Left renal pelvis (tissue), 4 donors: ENCODE measurements around the gene GSTT2B. TPM values are rescaled to one million over a fixed set of nuclear protein-coding genes. Genes with fewer than 3 reads are reported as not detected.
"Not testable (repeated sequence)": the region's sequence is repeated elsewhere in the genome, so short reads cannot be mapped to it uniquely, and the experiment has no call there.

ENCODE experiments used
- DNase-seq, 4 donors: peaks; one replicate each; pipeline ENCODE4 v3.0.0-alpha.2; 2013; ENCODE audit warnings: low read depth in 4 of 4, low spot score in 3 of 4
- polyA plus RNA-seq, 4 donors: library from polyadenylated mRNA; unstranded; fragments of 120-200 nt; gene quantifications; one replicate each; pipeline ENCODE4 v1.2.1, GENCODE V29; 2013; ENCODE audit not compliant: insufficient read length in 4 of 4

GSTT2B gene, protein sequence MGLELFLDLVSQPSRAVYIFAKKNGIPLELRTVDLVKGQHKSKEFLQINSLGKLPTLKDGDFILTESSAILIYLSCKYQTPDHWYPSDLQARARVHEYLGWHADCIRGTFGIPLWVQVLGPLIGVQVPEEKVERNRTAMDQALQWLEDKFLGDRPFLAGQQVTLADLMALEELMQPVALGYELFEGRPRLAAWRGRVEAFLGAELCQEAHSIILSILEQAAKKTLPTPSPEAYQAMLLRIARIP
- polyA plus RNA-seq: 10 to 100 TPM in 2 of 4 donors, 1 to 10 TPM in 2; 4.7 to 27.6 (median 10.8) TPM

- DNase-seq: not testable (repeated sequence)
Observed at GRCh38 chr22:23961084-23961771, at the start of gene GSTT2B. Gene GSTT2B (minus strand): TSS chr22:23961195. CDS start chr22:23961131, 64 bp downstream.

GRCh38 chr22:24010018-24010391, 49.0 kb upstream of the GSTT2B start:
- DNase-seq: no peak

DNA sequence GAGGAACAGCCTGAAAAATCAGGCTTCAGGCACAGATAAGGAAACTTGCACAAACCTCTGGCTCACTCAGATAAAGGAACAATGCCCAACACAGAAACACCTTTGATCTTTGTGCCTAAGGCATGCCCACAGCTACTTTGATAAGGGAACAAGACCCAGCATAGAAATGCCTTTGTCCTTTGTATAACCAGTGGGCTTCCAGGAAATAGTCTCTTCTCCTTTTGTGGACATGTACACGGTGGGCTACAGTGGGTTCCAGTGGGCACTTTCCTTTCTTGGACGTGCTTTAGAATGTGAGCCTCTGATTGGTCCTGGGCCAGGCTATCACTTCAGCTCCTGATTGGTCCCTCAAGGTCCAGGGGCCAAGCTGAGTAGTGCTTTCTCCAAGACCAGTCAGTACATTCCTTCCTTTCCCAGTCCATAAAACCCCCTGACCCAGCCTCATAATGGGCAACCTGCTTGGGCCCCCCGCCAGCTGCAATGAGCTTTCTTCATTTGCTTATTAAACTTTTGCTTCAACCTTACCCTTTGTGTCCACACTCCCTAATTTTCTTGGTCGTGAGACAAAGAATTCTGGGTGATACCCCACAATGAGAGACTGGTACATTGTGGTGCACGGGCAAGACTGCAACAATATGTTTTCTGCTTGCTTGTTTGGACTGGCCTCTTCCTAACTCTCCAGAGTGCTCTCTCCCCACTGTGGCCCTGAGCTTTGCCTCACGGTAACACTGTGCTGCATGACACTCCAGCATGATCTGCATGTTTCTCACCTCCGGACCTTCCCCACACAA, 48.4 kb upstream of the GSTT2B start:
- no peak for DNase-seq

GRCh38 chr22:24008381-24009226, 47.6 kb upstream of the GSTT2B start:
- DNase-seq: no peak

DNA sequence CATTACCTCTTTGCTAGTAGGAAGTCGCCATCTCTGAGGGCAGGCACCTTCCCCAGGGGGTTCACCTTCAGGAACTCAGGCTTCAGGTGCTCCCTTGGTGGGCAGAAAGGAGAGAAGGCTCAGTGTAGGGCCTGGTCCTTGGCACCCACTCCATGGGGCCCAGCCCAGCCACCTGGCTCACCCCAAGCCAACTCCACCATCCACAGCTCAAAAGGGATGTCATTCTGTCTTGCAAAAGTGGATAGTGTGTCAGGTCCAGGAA, 47.0 kb upstream of the GSTT2B start:
- DNase-seq: no peak

- no peak for DNase-seq
Observed at GRCh38 chr22:24007253-24008021, 46.4 kb upstream of the GSTT2B start.

DNA sequence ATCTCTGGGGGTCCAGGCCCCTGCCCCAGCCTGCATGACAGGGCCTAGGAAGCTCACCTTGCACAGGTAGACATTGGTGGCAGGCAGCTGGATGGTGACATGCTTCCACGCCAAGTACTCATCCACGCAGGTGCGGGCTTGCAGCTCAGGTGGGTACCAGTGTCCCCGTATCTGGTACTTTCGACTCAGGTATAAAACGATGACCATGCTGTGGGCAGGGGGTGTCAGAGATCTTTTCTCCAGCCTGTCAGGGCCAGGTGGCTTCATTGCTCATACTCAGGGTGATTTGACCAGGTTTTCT, 45.9 kb upstream of the GSTT2B start:
- DNase-seq: no peak

GRCh38 chr22:24006207-24006913, 45.4 kb upstream of the GSTT2B start:
- no peak for DNase-seq

- DNase-seq: no peak
Observed at GRCh38 chr22:24005201-24005600, 44.2 kb upstream of the GSTT2B start, which contains the start of gene GSTT4. Gene GSTT4 (minus strand): TSS chr22:24005453. CDS start chr22:24005356, 97 bp downstream.

DNA sequence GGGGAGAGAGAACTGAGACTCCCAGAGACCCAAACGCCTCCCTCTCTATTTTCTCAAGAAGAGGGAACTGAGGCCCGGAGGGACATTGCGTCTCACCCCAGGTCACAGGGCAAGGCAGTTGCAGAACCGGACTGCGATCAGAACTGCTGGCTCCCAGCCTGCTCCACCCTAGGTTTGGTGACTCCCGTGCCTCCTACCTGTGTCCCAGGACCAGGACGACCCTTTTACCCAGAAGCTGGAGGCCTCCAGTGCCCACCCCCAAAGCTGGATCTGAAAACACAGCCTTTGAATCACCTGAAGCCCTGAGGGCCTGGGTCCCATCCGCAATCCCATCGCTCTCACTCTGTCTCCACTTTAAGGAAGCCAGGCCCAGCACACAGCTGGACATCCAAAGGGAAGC, 42.9 kb upstream of the GSTT2B start:
- DNase-seq: no peak

GRCh38 chr22:24002851-24003250, 41.9 kb upstream of the GSTT2B start:
- no peak for DNase-seq

DNA sequence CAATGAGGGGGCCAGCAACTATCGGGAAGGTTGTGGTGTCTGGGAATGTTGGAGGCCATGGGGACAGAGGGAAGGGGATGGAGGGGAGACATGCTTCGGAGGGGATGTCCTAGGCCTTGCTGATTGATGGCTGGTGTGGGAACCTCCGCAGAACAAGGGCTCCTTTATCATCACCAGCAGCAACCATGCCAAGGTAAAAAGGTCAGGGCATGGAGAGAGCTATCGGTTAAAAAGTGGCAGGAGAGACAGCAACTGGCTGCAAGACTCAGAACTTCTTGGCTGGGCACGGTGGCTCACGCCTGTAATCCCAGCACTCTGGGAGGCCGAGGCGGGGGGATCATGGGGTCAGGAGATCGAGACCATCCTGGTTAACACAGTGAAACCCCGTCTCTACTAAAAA, 41.3 kb upstream of the GSTT2B start:
- DNase-seq: no peak

DNA sequence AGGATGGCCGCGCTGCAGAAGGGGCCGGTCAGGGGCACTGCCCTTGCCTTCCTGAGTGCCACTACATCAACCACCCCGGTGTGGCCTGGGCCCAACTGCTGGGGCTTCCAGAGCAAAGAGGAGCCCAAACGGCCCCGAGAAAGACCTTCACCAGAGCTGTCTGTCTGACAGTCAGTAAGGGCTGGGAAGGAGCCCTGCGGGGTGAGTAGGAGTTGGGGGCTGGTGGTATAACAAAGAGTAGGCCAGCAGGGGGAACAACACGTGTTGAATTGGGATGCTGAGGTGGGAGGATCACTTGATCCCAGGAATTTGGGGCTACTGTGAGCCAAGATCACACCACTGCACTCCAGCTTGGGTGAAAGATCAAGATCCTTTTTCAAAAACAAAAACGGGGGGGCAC, 40.3 kb upstream of the GSTT2B start:
- no peak for DNase-seq

GRCh38 chr22:23999779-24000178, 38.8 kb upstream of the GSTT2B start:
- DNase-seq: not testable (repeated sequence)

GRCh38 chr22:23997092-23997491, 36.1 kb upstream of the GSTT2B start:
- DNase-seq: no peak

GRCh38 chr22:23993581-23994177, 32.7 kb upstream of the GSTT2B start:
- not testable (repeated sequence) for DNase-seq

- not testable (repeated sequence) for DNase-seq
Observed at GRCh38 chr22:23993080-23993479, 32.1 kb upstream of the GSTT2B start.

DNA sequence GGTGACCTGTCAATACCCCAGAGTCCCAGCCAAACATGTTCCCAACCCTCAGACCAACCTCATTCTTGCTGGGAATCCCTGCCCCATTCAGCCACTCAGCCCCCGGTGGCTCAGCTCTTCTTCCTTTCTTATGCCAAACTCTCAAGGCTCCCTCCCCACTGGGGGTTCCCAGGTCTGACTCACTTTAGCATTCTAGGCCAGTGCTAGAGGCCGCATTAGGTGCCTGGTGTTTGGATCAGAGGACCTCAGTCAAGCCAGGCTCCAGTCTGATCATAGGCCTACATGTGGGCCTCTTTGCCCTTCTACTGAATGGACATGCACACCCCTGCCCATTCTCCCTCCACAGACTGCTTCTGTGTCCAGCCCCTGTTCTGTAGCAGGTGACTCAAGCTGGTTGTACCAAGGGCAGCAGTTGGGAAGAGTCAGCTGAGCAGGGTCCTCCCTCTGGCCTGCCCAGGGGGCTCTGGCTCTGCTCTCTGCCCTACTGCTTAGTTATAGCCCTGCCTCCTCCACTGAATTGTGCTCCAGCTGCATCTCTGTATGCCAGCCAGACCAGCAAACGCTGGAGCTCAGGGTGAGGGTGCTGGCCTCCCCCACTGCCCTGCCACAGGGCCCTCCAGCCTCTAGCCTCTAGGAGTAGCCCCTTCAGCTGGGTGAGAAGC, 28.7 kb upstream of the GSTT2B start:
- not testable (repeated sequence) for DNase-seq
